HEK293 (cell line): ENCODE measurements around the gene KHDC1L.
"Not testable (repeated sequence)": the region's sequence is repeated elsewhere in the genome, so short reads cannot be mapped to it uniquely, and the experiment has no call there.

Experiments
- CTCF ChIA-PET: fragments of 350-600 bp; formaldehyde crosslinking; extraction: SDS; loops from one replicate; lab custom pipeline; 2021; ENCODE audit warnings: antibody characterized with exemption; lab: Yijun Ruan, JAX
- POLR2A ChIA-PET: fragments of 300-600 bp; formaldehyde crosslinking; extraction: SDS; loops from one replicate; lab custom pipeline; 2020; ENCODE audit warnings: antibody characterized with exemption, inconsistent platforms; lab: Yijun Ruan, JAX
- H3K27ac ChIP-seq: fragments of 200-500 bp; sonication (Bioruptor generic); 2 replicates; pipeline ENCODE4 v1.5.1; 2014; ENCODE audit warnings: low read depth, low read length, control low read depth, inconsistent platforms; ENCODE audit errors: extremely low read depth
- H3K36me3 ChIP-seq, 2 experiments: fragments of 200-500 bp in 1 of 2; sonication (Bioruptor generic) in 1 of 2; 1 replicate in 1 of 2; 2 replicates in 1 of 2; pipeline ENCODE4 v1.5.1; 2014 to 2017; ENCODE audit warnings: inconsistent platforms in 2 of 2, low read length in 2 of 2; ENCODE audit not compliant: control insufficient read depth in 2 of 2, insufficient read depth in 1 of 2
- H3K4me1 ChIP-seq: fragments of 200-500 bp; sonication (Bioruptor generic); 2 replicates; pipeline ENCODE4 v1.5.1; 2014; ENCODE audit warnings: mild to moderate bottlenecking, low read length, inconsistent platforms; ENCODE audit not compliant: control insufficient read depth, insufficient read depth
- H3K4me3 ChIP-seq: 2 replicates; pipeline ENCODE4 v1.5.1; 2011; ENCODE audit warnings: low read depth, mild to moderate bottlenecking, control low read depth, low read length, moderate library complexity
- H3K9me3 ChIP-seq: fragments of 200-500 bp; sonication (Bioruptor generic); 2 replicates; pipeline ENCODE4 v1.5.1; 2014; ENCODE audit warnings: low read depth, low read length, inconsistent platforms; ENCODE audit not compliant: control insufficient read depth, insufficient read depth
- BCL11B ChIP-seq: fragments of 450-650 bp; formaldehyde crosslinking; IDR thresholded peaks from 2 replicates; pipeline ENCODE4 v1.5.1; 2016; ENCODE audit warnings: low read depth, missing biosample characterization, missing genetic modification characterization
- ZBTB1 ChIP-seq: fragments of 450-650 bp; formaldehyde crosslinking; IDR thresholded peaks from 2 replicates; pipeline ENCODE4 v1.5.1; 2016; ENCODE audit warnings: missing biosample characterization, missing genetic modification characterization
- ZBTB17 ChIP-seq: fragments of 450-650 bp; formaldehyde crosslinking; IDR thresholded peaks from 2 replicates; pipeline ENCODE4 v1.5.1; 2016; ENCODE audit warnings: missing biosample characterization, missing genetic modification characterization
- ZBTB20 ChIP-seq: fragments of 450-650 bp; formaldehyde crosslinking; IDR thresholded peaks from 2 replicates; pipeline ENCODE4 v1.5.1; 2016; ENCODE audit warnings: missing biosample characterization, missing genetic modification characterization
- ZBTB7A ChIP-seq: fragments of 450-650 bp; formaldehyde crosslinking; IDR thresholded peaks from 2 replicates; pipeline ENCODE4 v1.5.1; 2016; ENCODE audit warnings: low read depth, missing biosample characterization, missing genetic modification characterization
- ZNF114 ChIP-seq: fragments of 450-650 bp; formaldehyde crosslinking; IDR thresholded peaks from 2 replicates; pipeline ENCODE4 v1.5.0; 2017; ENCODE audit warnings: missing biosample characterization, missing genetic modification characterization
- ZNF404 ChIP-seq: fragments of 450-650 bp; formaldehyde crosslinking; IDR thresholded peaks from 2 replicates; pipeline ENCODE4 v1.5.1; 2017; ENCODE audit warnings: missing biosample characterization, missing genetic modification characterization
- ZNF416 ChIP-seq: fragments of 450-650 bp; formaldehyde crosslinking; IDR thresholded peaks from 2 replicates; pipeline ENCODE4 v1.5.1; 2016; ENCODE audit warnings: missing biosample characterization, missing genetic modification characterization
- ZNF521 ChIP-seq: fragments of 450-650 bp; formaldehyde crosslinking; IDR thresholded peaks from 2 replicates; pipeline ENCODE4 v1.5.1; 2017; ENCODE audit warnings: missing biosample characterization, mild to moderate bottlenecking, missing genetic modification characterization
- ZNF530 ChIP-seq: fragments of 450-650 bp; formaldehyde crosslinking; IDR thresholded peaks from 2 replicates; pipeline ENCODE4 v1.5.1; 2016; ENCODE audit warnings: low read depth, missing biosample characterization, missing genetic modification characterization
- ZNF544 ChIP-seq: fragments of 450-650 bp; formaldehyde crosslinking; IDR thresholded peaks from 2 replicates; pipeline ENCODE4 v1.5.0; 2017; ENCODE audit warnings: missing biosample characterization, missing genetic modification characterization
- ZNF549 ChIP-seq: fragments of 450-650 bp; IDR thresholded peaks from 2 replicates; pipeline ENCODE4 v1.5.1; 2018; ENCODE audit warnings: missing biosample characterization, missing genetic modification characterization, mild to moderate bottlenecking, inconsistent platforms, moderate library complexity
- ZNF561 ChIP-seq: fragments of 450-650 bp; IDR thresholded peaks from 2 replicates; pipeline ENCODE4 v1.5.1; 2018; ENCODE audit warnings: missing biosample characterization, missing genetic modification characterization, borderline replicate concordance
- ZNF658 ChIP-seq: fragments of 450-650 bp; formaldehyde crosslinking; IDR thresholded peaks from 2 replicates; pipeline ENCODE4; 2016; ENCODE audit warnings: missing biosample characterization, missing genetic modification characterization
- ZNF701 ChIP-seq: fragments of 450-650 bp; formaldehyde crosslinking; IDR thresholded peaks from 2 replicates; pipeline ENCODE4 v1.5.1; 2016; ENCODE audit warnings: missing biosample characterization, missing genetic modification characterization
- ZSCAN23 ChIP-seq: fragments of 450-650 bp; formaldehyde crosslinking; IDR thresholded peaks from 2 replicates; pipeline ENCODE4 v1.5.1; 2016; ENCODE audit warnings: missing biosample characterization, missing genetic modification characterization
- ZXDB ChIP-seq: fragments of 450-650 bp; formaldehyde crosslinking; IDR thresholded peaks from 2 replicates; pipeline ENCODE4 v1.5.1; 2016; ENCODE audit warnings: missing biosample characterization, missing genetic modification characterization
- TF ChIP-seq, protein P1 (sequence below): fragments of 450-650 bp; formaldehyde crosslinking; IDR thresholded peaks from 2 replicates; pipeline ENCODE4 v1.5.1; 2017; ENCODE audit warnings: missing biosample characterization, missing genetic modification characterization
- TF ChIP-seq, protein P2 (sequence below): fragments of 450-650 bp; formaldehyde crosslinking; IDR thresholded peaks from 2 replicates; pipeline ENCODE4 v1.5.1; 2016; ENCODE audit warnings: missing biosample characterization, missing genetic modification characterization, borderline replicate concordance
- TF ChIP-seq, protein P3 (sequence below): fragments of 450-650 bp; formaldehyde crosslinking; IDR thresholded peaks from 2 replicates; pipeline ENCODE4 v1.5.1; 2017; ENCODE audit warnings: missing biosample characterization, missing genetic modification characterization
- TF ChIP-seq, protein P4 (sequence below): fragments of 450-650 bp; formaldehyde crosslinking; IDR thresholded peaks from 2 replicates; pipeline ENCODE4 v1.5.1; 2016; ENCODE audit warnings: missing biosample characterization, missing genetic modification characterization

KHDC1L gene

DNA sequence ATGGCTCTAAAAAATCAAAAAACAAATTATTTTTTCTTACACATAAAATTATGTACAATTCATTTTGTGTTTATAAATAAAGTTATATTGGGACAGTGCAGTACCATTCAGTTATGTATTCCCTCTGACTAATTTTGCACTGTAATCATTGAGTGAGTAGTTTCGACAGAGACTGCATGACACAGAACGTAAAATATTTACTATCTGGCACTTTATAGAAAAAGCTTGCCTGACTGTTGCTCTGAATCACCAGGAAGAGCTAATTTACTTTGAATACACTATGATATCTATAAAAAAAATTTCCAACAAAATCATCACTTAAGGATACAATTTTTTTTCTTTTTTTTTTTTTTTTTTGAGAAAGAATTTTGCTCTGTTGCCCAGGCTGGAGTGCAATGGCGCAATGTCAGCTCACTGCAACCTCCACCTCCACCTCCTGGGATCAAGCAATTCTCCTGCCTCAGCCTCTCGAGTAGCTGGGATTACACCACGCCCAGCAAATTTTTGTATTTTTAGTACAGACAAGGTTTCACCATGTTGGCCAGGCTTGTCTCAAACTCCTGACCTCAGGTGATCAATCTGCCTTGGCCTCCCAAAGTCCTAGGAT, 11.0 kb upstream of the KHDC1L start:
- no peaks in the 10 kb centered on the region for H3K4me1 ChIP-seq
- CTCF ChIA-PET, result interaction anchor here (0.6 kb wide), 2 partner anchors 24 to 881 kb away, joined by 3 read pairs; no protein-coding TSS in a partner anchor
- H3K9me3 ChIP-seq, result no peaks in the 10 kb centered on the region
- H3K27ac ChIP-seq, result no peak overlapping the region
- POLR2A ChIA-PET, result no interaction called here
- no peaks in the 10 kb centered on the region for H3K36me3 ChIP-seq
- TF ChIP-seq, protein P1, sequence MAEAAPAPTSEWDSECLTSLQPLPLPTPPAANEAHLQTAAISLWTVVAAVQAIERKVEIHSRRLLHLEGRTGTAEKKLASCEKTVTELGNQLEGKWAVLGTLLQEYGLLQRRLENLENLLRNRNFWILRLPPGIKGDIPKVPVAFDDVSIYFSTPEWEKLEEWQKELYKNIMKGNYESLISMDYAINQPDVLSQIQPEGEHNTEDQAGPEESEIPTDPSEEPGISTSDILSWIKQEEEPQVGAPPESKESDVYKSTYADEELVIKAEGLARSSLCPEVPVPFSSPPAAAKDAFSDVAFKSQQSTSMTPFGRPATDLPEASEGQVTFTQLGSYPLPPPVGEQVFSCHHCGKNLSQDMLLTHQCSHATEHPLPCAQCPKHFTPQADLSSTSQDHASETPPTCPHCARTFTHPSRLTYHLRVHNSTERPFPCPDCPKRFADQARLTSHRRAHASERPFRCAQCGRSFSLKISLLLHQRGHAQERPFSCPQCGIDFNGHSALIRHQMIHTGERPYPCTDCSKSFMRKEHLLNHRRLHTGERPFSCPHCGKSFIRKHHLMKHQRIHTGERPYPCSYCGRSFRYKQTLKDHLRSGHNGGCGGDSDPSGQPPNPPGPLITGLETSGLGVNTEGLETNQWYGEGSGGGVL (tag by site-specific recombination), result no peak
- no peak for TF ChIP-seq ZBTB20
- TF ChIP-seq ZNF521, result no peak
- no peak for TF ChIP-seq ZXDB (tag by site-specific recombination)
- TF ChIP-seq, protein P2, sequence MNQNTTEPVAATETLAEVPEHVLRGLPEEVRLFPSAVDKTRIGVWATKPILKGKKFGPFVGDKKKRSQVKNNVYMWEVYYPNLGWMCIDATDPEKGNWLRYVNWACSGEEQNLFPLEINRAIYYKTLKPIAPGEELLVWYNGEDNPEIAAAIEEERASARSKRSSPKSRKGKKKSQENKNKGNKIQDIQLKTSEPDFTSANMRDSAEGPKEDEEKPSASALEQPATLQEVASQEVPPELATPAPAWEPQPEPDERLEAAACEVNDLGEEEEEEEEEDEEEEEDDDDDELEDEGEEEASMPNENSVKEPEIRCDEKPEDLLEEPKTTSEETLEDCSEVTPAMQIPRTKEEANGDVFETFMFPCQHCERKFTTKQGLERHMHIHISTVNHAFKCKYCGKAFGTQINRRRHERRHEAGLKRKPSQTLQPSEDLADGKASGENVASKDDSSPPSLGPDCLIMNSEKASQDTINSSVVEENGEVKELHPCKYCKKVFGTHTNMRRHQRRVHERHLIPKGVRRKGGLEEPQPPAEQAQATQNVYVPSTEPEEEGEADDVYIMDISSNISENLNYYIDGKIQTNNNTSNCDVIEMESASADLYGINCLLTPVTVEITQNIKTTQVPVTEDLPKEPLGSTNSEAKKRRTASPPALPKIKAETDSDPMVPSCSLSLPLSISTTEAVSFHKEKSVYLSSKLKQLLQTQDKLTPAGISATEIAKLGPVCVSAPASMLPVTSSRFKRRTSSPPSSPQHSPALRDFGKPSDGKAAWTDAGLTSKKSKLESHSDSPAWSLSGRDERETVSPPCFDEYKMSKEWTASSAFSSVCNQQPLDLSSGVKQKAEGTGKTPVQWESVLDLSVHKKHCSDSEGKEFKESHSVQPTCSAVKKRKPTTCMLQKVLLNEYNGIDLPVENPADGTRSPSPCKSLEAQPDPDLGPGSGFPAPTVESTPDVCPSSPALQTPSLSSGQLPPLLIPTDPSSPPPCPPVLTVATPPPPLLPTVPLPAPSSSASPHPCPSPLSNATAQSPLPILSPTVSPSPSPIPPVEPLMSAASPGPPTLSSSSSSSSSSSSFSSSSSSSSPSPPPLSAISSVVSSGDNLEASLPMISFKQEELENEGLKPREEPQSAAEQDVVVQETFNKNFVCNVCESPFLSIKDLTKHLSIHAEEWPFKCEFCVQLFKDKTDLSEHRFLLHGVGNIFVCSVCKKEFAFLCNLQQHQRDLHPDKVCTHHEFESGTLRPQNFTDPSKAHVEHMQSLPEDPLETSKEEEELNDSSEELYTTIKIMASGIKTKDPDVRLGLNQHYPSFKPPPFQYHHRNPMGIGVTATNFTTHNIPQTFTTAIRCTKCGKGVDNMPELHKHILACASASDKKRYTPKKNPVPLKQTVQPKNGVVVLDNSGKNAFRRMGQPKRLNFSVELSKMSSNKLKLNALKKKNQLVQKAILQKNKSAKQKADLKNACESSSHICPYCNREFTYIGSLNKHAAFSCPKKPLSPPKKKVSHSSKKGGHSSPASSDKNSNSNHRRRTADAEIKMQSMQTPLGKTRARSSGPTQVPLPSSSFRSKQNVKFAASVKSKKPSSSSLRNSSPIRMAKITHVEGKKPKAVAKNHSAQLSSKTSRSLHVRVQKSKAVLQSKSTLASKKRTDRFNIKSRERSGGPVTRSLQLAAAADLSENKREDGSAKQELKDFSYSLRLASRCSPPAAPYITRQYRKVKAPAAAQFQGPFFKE, result no peak
- no peak for TF ChIP-seq BCL11B
- no peak for TF ChIP-seq ZNF701 (tag by site-specific recombination)
- TF ChIP-seq ZNF549 (tag by site-specific recombination), result no peak
- TF ChIP-seq ZBTB17 (tag by site-specific recombination), result no peak
- no peak for TF ChIP-seq ZBTB1 (tag by site-specific recombination)
- TF ChIP-seq, protein P3, sequence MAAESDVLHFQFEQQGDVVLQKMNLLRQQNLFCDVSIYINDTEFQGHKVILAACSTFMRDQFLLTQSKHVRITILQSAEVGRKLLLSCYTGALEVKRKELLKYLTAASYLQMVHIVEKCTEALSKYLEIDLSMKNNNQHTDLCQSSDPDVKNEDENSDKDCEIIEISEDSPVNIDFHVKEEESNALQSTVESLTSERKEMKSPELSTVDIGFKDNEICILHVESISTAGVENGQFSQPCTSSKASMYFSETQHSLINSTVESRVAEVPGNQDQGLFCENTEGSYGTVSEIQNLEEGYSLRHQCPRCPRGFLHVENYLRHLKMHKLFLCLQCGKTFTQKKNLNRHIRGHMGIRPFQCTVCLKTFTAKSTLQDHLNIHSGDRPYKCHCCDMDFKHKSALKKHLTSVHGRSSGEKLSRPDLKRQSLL (tag by site-specific recombination), result no peak
- TF ChIP-seq ZNF114 (tag by site-specific recombination), result no peak
- no peak for TF ChIP-seq ZBTB7A
- no peak for TF ChIP-seq ZNF416
- no peak for TF ChIP-seq ZNF544
- H3K4me3 ChIP-seq, result no peak overlapping the region

DNA sequence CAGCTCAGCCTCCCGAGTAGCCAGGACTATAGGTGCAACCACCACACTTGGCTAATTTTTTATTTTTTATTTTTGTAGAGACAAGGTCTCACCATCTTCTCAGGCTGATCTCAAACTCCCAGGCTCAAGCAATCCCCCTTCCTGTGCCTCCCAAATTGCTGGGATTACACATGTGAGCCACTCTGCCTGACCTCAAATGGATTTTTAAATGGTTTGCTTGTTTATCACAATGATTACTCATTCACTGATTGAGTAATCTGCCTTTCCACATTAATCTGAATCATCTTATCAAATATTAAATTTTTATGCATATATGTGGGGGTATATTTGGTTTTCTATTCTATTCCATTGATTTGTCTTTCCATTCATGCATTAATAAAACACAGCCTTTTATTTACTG, 9.4 kb upstream of the KHDC1L start:
- POLR2A ChIA-PET, result no interaction called here
- CTCF ChIA-PET, result no interaction called here
- Histone ChIP-seq H3K4me1 (no peaks in the 10 kb centered on the region), H3K36me3 (no peaks in the 10 kb centered on the region), H3K27ac (no peak overlapping the region), H3K9me3 (no peaks in the 10 kb centered on the region), H3K4me3 (no peak overlapping the region)
- TF ChIP-seq ZSCAN23 (tag by site-specific recombination) (no peak), ZNF561 (no peak), ZNF404 (tag by site-specific recombination) (no peak), ZNF658 (tag by site-specific recombination) (no peak), ZNF530 (tag by site-specific recombination) (no peak)
- TF ChIP-seq, protein P4, sequence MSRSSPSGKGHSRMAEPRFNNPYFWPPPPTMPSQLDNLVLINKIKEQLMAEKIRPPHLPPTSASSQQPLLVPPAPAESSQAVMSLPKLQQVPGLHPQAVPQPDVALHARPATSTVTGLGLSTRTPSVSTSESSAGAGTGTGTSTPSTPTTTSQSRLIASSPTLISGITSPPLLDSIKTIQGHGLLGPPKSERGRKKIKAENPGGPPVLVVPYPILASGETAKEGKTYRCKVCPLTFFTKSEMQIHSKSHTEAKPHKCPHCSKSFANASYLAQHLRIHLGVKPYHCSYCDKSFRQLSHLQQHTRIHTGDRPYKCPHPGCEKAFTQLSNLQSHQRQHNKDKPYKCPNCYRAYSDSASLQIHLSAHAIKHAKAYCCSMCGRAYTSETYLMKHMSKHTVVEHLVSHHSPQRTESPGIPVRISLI, result no peak

DNA sequence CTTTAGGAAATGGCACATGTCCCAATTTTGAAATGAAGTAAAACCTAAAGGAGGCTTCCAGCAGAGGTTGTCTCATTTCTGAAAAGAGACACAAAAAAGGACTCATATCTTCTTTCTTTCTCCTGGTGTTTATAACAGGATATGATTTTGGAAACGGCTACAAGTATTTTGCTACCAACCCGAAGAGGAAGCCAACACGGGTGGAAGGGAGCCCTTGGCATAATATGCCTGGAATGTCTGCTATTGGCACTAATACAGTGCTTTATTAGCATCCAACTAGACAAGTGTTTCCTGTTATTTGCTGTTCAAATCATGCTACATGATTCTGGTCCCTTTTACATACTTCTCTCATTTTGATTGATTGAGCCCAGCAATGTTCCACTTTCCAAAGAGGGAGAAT, 8.7 kb upstream of the KHDC1L start:
- H3K27ac ChIP-seq, result not testable (repeated sequence)

More for the DNA sequence above, 8.7 kb upstream of the KHDC1L start:
- POLR2A ChIA-PET, H3K4me3 ChIP-seq, H3K4me1 ChIP-seq, H3K36me3 ChIP-seq, H3K9me3 ChIP-seq, CTCF ChIA-PET: not testable (repeated sequence)
